GM12801 (cell line): Measurements from ENCODE around the gene UPK3A.

Experiments
- CTCF ChIP-seq: IDR thresholded peaks from one replicate; pipeline ENCODE4 v1.5.1; 2011; ENCODE audit warnings: control low read depth; ENCODE audit not compliant: insufficient read length; ENCODE audit errors: extremely low read depth

The UPK3A gene

GRCh38 chr22:45324311-45324711 lies 39.6 kb downstream of the UPK3A start:
- TF ChIP-seq CTCF = no peak

GRCh38 chr22:45328822-45329529 lies 44.2 kb downstream of the UPK3A start:
- TF ChIP-seq CTCF = no peak

GRCh38 chr22:45329530-45329936 lies 44.8 kb downstream of the UPK3A start:
- TF ChIP-seq CTCF = no peak

- no peak for TF ChIP-seq CTCF
Observed at GRCh38 chr22:45330548-45330947, 45.8 kb downstream of the UPK3A start.

- TF ChIP-seq CTCF = no peak
Observed at GRCh38 chr22:45331486-45331885, 46.7 kb downstream of the UPK3A start.

GRCh38 chr22:45332001-45332400 lies 47.3 kb downstream of the UPK3A start:
- TF ChIP-seq CTCF = no peak

GRCh38 chr22:45334068-45334467 lies 49.3 kb downstream of the UPK3A start:
- no peak for TF ChIP-seq CTCF

- no peak for TF ChIP-seq CTCF
Observed at GRCh38 chr22:45334528-45334927, 49.8 kb downstream of the UPK3A start.
